Right renal cortex interstitium (tissue), 3 donors: ENCODE data around the gene TRIM7. TPM values are rescaled to one million over a fixed set of nuclear protein-coding genes. Genes with fewer than 3 reads are reported as not detected.

Source experiments
- DNase-seq, 3 donors: peaks; one replicate each; pipeline ENCODE4 v3.0.0-alpha.2; 2013; ENCODE audit warnings: low read depth in 3 of 3, low spot score in 2 of 3
- polyA plus RNA-seq, 3 donors: library from polyadenylated mRNA; unstranded; fragments of 120-200 nt; gene quantifications; one replicate each; pipeline ENCODE4 v1.2.1, GENCODE V29; 2013; ENCODE audit not compliant: insufficient read length in 3 of 3

Gene TRIM7
- polyA plus RNA-seq, 3 donors: 0.13 to 0.31 (median 0.29) TPM

GRCh38 chr5:181233088-181233800 is 28.2 kb upstream of the TRIM7 start:
- DNase-seq: no peak

DNA sequence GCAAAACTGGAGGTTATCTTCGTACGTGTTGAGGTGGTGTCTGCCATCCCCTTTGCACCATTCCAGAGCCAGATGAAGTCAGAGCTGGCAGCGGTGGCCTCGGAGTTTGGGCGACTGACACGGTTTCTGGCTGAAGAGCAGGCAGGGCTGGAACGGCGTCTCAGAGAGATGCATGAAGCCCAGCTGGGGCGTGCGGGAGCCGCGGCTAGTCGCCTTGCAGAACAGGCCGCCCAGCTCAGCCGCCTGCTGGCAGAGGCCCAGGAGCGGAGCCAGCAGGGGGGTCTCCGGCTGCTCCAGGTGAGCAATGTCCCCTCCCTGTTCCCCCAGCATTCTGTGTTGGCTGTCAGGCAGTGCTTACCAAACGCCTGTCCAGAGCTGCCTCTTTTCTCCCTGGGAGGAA is 27.6 kb upstream of the TRIM7 start:
- no peak for DNase-seq

DNA sequence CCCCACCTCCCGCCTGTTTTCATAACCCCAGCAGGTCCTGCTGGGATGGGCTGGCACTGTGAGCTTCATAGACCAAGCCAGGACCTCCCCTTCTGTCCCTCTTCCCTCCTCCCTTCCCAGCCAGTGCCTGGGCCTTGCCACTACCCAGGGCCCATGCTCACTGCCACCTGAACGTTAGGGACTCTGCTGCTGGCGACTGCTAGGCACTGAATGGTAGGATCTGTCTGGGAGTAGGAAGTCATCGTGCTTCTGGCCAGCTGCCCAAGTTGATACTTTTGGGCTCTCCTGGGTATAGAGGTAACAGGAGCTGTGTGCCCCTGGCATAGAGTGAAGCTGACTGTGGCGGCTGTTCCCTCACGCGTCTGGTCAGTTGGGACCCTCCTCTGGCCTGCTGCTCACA is 26.4 kb upstream of the TRIM7 start:
- DNase-seq: no peak

DNA sequence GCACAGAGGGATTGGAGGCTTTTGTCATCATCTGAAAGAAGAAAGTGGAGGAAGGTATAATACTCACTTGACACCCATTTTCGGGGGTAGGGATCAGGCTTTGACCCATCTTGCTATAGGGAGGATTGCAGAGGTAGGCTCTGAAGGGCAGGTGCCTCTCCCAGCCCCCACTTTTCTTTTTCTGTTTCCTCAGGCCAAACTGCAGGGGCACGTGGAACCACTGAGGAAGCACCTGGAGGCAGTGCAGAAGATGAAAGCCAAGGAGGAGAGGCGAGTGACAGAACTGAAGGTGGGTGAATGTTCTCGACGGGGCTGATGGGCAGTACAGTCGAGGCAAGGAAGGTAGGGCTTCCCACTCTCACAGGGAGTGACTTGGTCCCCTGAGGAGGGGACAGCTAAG is 25.6 kb upstream of the TRIM7 start:
- DNase-seq: no peak

GRCh38 chr5:181229996-181230395 is 25.0 kb upstream of the TRIM7 start:
- no peak for DNase-seq

- no peak for DNase-seq
These were observed 19.6 kb upstream of the TRIM7 start for GRCh38 chr5:181224390-181225229.

GRCh38 chr5:181223729-181224389 is 18.9 kb upstream of the TRIM7 start:
- no peak for DNase-seq

DNA sequence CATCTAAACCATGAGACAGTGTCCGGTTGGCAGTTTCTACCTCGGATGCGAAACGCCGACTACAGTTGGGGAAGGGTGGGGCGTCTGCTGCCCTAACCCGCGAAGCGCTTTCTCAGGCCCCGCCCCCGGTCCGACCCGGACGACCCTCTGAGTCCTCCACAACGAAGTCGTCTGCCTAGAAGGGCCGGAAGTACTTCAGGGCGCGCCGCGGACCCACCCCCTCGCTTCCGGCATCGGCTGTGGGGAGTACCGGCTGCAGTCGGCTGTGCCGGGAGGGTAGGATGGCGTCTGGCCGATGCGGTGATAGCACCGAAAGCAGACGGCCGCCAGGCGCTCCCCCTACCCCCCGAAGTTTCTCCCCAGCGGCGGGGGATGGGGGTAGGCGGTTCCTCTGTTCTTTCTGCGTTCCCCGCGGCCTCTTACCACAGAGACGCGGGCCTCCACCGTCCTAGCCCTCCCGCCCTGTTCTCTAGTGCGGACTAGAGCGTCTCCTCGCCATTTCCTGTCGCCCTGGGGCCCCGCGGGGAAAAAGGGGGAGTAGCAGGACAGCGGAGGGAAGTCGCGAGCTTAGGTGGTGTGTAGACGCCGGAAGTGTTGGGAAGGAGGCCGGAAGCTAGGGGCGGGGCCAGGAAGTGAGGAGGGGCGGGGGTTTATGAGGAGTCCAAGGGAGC is 18.2 kb upstream of the TRIM7 start, which contains the start of gene TRIM41:
TRIM41 (plus strand) TSS at position 224 of the 671 bp plus-strand sequence. CDS start 719 bp downstream, outside the sequence.
- DNase-seq: peak in 2 of 3 donors; percentile 90 to 92

DNA sequence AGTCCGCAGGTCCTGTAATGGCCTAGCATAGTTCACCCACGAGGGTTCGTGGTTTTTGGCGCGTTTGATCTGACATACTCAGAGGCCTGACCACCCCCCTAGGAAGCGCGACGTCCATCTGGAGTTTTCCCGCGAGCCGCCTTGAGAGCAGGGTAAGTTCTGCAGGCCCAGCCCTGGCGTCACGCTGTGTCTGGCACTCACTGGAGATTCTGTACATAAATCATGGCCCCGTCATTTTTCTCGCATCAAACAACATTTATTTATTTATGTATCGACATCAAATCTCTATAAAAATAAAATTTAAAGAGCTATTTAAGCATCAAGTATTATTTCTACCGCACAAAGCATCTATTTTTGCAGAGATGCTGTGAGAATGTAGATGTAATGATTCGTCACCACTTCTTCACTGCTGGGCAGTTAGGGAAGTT is 17.6 kb upstream of the TRIM7 start:
- DNase-seq: no peak

DNA sequence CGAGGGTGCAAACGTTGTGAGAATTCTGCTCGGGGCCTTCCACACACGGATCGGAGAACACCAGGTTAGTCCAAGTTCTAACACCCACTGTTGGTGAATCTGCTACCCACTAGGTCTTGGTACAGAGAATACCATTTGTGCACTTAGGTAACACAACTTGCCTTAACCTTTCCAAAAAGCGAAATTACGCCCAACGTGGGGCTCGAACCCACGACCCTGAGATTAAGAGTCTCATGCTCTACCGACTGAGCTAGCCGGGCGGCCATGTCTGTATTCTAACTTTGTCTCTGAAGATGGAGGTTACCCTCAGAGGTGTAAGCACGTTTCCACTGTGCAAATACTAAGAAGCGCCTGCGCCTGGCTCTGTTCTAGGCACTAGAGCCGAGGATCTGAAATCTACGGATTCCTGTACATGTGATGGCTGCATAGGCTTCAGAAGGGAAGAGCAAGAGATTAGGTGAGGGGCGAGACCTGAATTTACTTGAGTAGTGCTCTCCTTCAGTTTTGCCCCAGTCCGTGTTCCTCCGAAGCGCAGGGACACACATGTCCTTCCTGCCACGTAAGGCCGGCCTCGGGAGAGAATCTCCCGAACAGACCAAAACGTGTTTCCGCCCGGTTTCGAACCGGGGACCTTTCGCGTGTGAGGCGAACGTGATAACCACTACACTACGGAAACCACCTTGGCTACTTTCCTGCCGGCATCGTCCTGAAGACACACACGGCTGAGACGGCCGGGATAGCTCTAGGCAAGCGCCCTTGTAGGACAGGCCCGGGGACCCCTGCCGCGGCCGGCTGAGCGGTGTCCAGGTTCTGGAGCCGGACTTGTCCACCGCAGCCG is 17.0 kb upstream of the TRIM7 start:
- DNase-seq: peak in 1 of 3 donors; percentile 89

DNA sequence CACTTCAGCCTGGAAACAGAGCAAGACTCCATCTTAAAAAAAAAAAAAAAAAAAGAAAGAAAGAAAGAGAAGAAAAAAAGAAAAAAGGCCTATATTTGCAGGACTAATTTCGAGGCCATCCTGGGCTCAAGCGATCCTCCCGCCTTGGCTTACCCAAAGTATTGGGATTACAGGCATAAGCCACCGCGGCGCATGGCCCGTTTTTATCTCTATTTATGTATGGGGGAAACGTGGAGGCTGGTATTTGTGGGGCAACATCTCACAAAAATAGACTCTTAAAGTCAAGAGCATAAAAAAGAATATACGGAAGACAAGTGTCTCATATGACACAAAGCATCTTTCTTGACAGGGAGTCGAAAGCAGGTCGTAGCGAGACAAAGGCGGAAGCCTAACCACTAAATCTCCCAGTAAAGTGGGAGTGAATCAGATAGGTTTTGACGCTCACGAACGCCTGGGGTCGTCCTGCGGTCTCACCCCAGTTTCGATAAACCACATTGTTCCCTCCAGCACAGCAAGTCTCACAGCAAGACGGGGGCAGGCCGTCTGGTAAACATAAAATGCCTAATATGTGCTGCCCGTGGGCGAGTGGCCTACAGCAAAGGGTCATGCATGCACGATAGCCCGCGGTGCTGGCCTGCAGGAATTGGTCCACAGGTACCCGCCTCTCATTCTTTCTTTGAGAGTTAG is 16.3 kb upstream of the TRIM7 start:
- DNase-seq: no peak

- no peak for DNase-seq
These were observed 15.2 kb upstream of the TRIM7 start for GRCh38 chr5:181220178-181220515.

- DNase-seq: no peak
These were observed 14.5 kb upstream of the TRIM7 start for GRCh38 chr5:181219262-181220177.

- DNase-seq: no peak
These were observed 13.8 kb upstream of the TRIM7 start for GRCh38 chr5:181218795-181219124.

GRCh38 chr5:181217803-181218062 is 12.7 kb upstream of the TRIM7 start:
- DNase-seq: no peak

GRCh38 chr5:181217111-181217802 is 12.3 kb upstream of the TRIM7 start:
- DNase-seq: peak in 1 of 3 donors; percentile 40

DNA sequence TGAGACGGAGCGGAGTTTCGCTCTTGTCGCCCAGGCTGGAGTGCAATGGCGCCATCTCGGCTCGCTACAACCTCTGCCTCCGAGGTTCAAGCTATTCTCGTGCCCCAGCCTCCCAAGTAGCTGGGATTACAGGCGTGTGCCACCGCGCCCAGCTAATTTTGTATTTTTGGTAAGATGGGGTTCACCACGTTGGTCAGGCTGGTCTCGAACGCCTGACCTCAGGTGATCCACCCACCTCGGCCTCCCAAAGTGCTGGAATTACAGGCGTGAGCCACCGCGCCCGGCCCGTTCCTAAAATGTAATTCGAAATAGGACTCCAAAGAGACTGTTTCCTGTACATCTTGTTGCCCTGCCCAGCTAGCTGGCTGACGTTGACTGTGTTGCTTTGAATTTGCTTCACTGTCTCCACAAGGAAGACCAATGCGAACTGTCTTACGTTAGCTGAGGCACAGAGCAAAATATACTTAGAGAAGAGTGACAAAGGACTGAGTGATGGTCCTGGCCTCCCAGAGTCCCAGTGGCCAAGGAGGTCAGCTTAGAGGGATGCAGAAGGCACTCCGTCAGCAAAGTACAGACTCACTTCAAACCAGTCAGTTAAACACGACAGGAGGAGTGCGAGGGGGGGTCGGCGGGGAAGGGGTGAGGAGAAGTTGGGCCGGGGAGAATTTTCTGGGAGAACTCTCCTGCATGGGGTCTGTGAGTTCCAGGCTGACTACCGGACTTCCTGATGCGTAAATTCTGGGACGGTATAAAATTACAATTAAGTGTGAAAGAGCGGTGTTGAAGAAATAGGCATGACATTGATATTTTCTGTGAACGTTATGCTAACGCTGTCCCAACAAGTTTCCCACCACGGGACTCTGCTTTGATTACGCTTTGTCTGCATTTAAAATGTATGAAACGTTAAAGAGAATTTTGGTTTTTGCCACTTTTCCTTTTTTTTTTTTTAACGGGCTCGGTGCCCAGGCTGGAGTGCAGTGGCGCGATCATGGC is 11.3 kb upstream of the TRIM7 start:
- no peak for DNase-seq
